Measurements from ENCODE around the gene SOWAHD. TPM values are rescaled to one million over a fixed set of nuclear protein-coding genes. Genes with fewer than 3 reads are reported as not detected.
"Not testable (repeated sequence)": the region's sequence is repeated elsewhere in the genome, so short reads cannot be mapped to it uniquely, and the experiment has no call there.

The SOWAHD gene
- total and polyA plus RNA-seq, 7 experiments from 2014 or later: 0.50 to 3.1 (median 2.5) TPM

- Histone ChIP-seq H3K27ac (ENCODE audit: low read depth, low read length) (no peak overlapping the region), H3K27me3 (ENCODE audit: control insufficient read depth in 2 of 2, insufficient read depth in 2 of 2, low read length in 2 of 2) (no peaks in the 10 kb centered on the region), H3K4me3 (ENCODE audit: low read length) (no peak overlapping the region), H3K9me3 (ENCODE audit: control insufficient read depth in 2 of 3, low read length in 3 of 3) (no peaks in the 10 kb centered on the region), H3K36me3 (ENCODE audit: control insufficient read depth in 2 of 3, insufficient read depth in 3 of 3, low read length in 3 of 3) (no peaks in the 10 kb centered on the region), H3K4me1 (ENCODE audit: control insufficient read depth in 2 of 2, insufficient read depth in 2 of 2, low read length in 2 of 2) (no peaks in the 10 kb centered on the region)
- no peaks in the 10 kb centered on the region for H3K4me1 Mint-ChIP-seq
- CTCF ChIA-PET: interaction anchor here (0.6 to 1.0 kb wide), 2 partner anchors 8 to 36 kb away, joined by 4 to 6 read pairs; no protein-coding TSS in a partner anchor
- H3K4me3 Mint-ChIP-seq: no peak overlapping the region
- ATAC-seq (no peak), DNase-seq (no peak)
- H3K9me3 Mint-ChIP-seq: no peaks in the 10 kb centered on the region
- intact Hi-C loops (cut with micrococcal nuclease): no loop called here
- POLR2A ChIA-PET: no interaction called here
- no peak overlapping the region for H3K27ac Mint-ChIP-seq
- H3K36me3 Mint-ChIP-seq: no peaks in the 10 kb centered on the region
- peaks cover 0 to 3% (median 0%) of the 10 kb centered on the region in 5 donors for H3K27me3 Mint-ChIP-seq
Observed at GRCh38 chrX:119745283-119745848, 13.0 kb upstream of the SOWAHD start.

GRCh38 chrX:119750131-119750530 lies 8.3 kb upstream of the SOWAHD start:
- H3K36me3 ChIP-seq (ENCODE audit: control insufficient read depth in 2 of 3, insufficient read depth in 3 of 3, low read length in 3 of 3); H3K9me3 Mint-ChIP-seq; H3K36me3 Mint-ChIP-seq; H3K27ac Mint-ChIP-seq; H3K9me3 ChIP-seq (ENCODE audit: control insufficient read depth in 2 of 3, low read length in 3 of 3); H3K27ac ChIP-seq (ENCODE audit: low read depth, low read length); ATAC-seq; H3K27me3 ChIP-seq (ENCODE audit: control insufficient read depth in 2 of 2, insufficient read depth in 2 of 2, low read length in 2 of 2); H3K27me3 Mint-ChIP-seq; DNase-seq; intact Hi-C loops (cut with micrococcal nuclease); H3K4me3 ChIP-seq (ENCODE audit: low read length): not testable (repeated sequence)
- ChIA-PET POLR2A (interaction anchor here (1.0 to 1.5 kb wide), 2 partner anchors 8 to 25 kb away, joined by 3 to 4 read pairs; partner anchors contain the start of gene SOWAHD), CTCF (interaction anchor here (1.0 to 1.2 kb wide), 2 partner anchors 8 to 21 kb away, joined by 4 to 6 read pairs; no protein-coding TSS in a partner anchor)
- peaks cover 10 to 13% of the 10 kb centered on the region in 2 donors for H3K4me1 ChIP-seq (ENCODE audit: control insufficient read depth in 2 of 2, insufficient read depth in 2 of 2, low read length in 2 of 2)
- Mint-ChIP-seq H3K4me1 (peaks cover 0 to 21% (median 14%) of the 10 kb centered on the region in 7 donors), H3K4me3 (peak overlapping the region in 1 of 10 donors; percentile 59)

GRCh38 chrX:119750751-119751150 lies 7.6 kb upstream of the SOWAHD start:
- H3K4me3 Mint-ChIP-seq; intact Hi-C loops (cut with micrococcal nuclease): not testable (repeated sequence)
- POLR2A ChIA-PET: interaction anchor here (1.5 kb wide), 1 partner anchor 8 kb away, joined by 4 read pairs; the partner anchor contains the start of gene SOWAHD

GRCh38 chrX:119753001-119753400 lies 5.4 kb upstream of the SOWAHD start:
- POLR2A ChIA-PET: interaction anchor here (1.0 to 1.3 kb wide), 2 partner anchors 15 to 147 kb away, joined by 3 to 5 read pairs; partner anchors contain the start of gene NKRF
- peak overlapping the region; percentile 58 for H3K27ac ChIP-seq (ENCODE audit: low read depth, low read length)

More at GRCh38 chrX:119750751-119751150, 7.6 kb upstream of the SOWAHD start:
- peaks cover 16 to 19% of the 10 kb centered on the region in 2 donors for H3K4me1 ChIP-seq (ENCODE audit: control insufficient read depth in 2 of 2, insufficient read depth in 2 of 2, low read length in 2 of 2)
- H3K9me3 ChIP-seq (ENCODE audit: control insufficient read depth in 2 of 3, low read length in 3 of 3); H3K27me3 ChIP-seq (ENCODE audit: control insufficient read depth in 2 of 2, insufficient read depth in 2 of 2, low read length in 2 of 2); ATAC-seq; H3K36me3 Mint-ChIP-seq; H3K36me3 ChIP-seq (ENCODE audit: control insufficient read depth in 2 of 3, insufficient read depth in 3 of 3, low read length in 3 of 3); H3K27me3 Mint-ChIP-seq; H3K4me3 ChIP-seq (ENCODE audit: low read length); CTCF ChIA-PET; H3K27ac ChIP-seq (ENCODE audit: low read depth, low read length); DNase-seq; H3K9me3 Mint-ChIP-seq: not testable (repeated sequence)
- peaks cover 3 to 27% (median 19%) of the 10 kb centered on the region in 7 donors for H3K4me1 Mint-ChIP-seq
- peak overlapping the region in 1 of 9 donors; percentile 38 for H3K27ac Mint-ChIP-seq

GRCh38 chrX:119753639-119754257 lies 4.6 kb upstream of the SOWAHD start:
- Histone ChIP-seq H3K4me3 (ENCODE audit: low read length) (no peak overlapping the region), H3K27ac (ENCODE audit: low read depth, low read length) (peak overlapping the region; percentile 76), H3K4me1 (ENCODE audit: control insufficient read depth in 2 of 2, insufficient read depth in 2 of 2, low read length in 2 of 2) (peaks cover 38 to 39% of the 10 kb centered on the region in 2 donors), H3K9me3 (ENCODE audit: control insufficient read depth in 2 of 3, low read length in 3 of 3) (no peaks in the 10 kb centered on the region), H3K36me3 (ENCODE audit: control insufficient read depth in 2 of 3, insufficient read depth in 3 of 3, low read length in 3 of 3) (peaks cover 0 to 5% (median 0%) of the 10 kb centered on the region in 3 experiments), H3K27me3 (ENCODE audit: control insufficient read depth in 2 of 2, insufficient read depth in 2 of 2, low read length in 2 of 2) (no peaks in the 10 kb centered on the region)
- DNase-seq (peak in 7 of 9 donors; percentile 77 to 89 (median 80)), ATAC-seq (peak; percentile 83)
- ChIA-PET POLR2A (interaction anchor here (1.0 to 1.3 kb wide), 4 partner anchors 16 to 179 kb away, joined by 3 to 5 read pairs (median 4); partner anchors contain the start of gene NKRF), CTCF (interaction anchor here (0.7 to 1.3 kb wide), 5 partner anchors 9 to 351 kb away, joined by 3 to 7 read pairs (median 5); no protein-coding TSS in a partner anchor)
- H3K27me3 Mint-ChIP-seq: no peaks in the 10 kb centered on the region
- peaks cover 21 to 50% (median 40%) of the 10 kb centered on the region in 7 donors for H3K4me1 Mint-ChIP-seq
- peak overlapping the region; percentile 90 to 99 (median 96) for H3K27ac Mint-ChIP-seq
- intact Hi-C loops (cut with micrococcal nuclease): loop anchor here (1.0 to 2.0 kb wide), 7 partner anchors 23 to 265 kb away; partner anchors contain the start of genes NKRF (in 1 of the 2), RPL39 (in 1 of the 2) and SEPTIN6 (in 1 of the 2)
- H3K9me3 Mint-ChIP-seq: no peaks in the 10 kb centered on the region
- peaks cover 0 to 3% (median 0%) of the 10 kb centered on the region in 5 donors for H3K36me3 Mint-ChIP-seq
- H3K4me3 Mint-ChIP-seq: peak overlapping the region; percentile 40 to 81 (median 70)

More at GRCh38 chrX:119753001-119753400, 5.4 kb upstream of the SOWAHD start:
- Histone ChIP-seq H3K36me3 (ENCODE audit: control insufficient read depth in 2 of 3, insufficient read depth in 3 of 3, low read length in 3 of 3) (no peaks in the 10 kb centered on the region), H3K27me3 (ENCODE audit: control insufficient read depth in 2 of 2, insufficient read depth in 2 of 2, low read length in 2 of 2) (no peaks in the 10 kb centered on the region), H3K4me3 (ENCODE audit: low read length) (no peak overlapping the region), H3K4me1 (ENCODE audit: control insufficient read depth in 2 of 2, insufficient read depth in 2 of 2, low read length in 2 of 2) (peaks cover 38 to 39% of the 10 kb centered on the region in 2 donors), H3K9me3 (ENCODE audit: control insufficient read depth in 2 of 3, low read length in 3 of 3) (no peaks in the 10 kb centered on the region)
- Mint-ChIP-seq H3K36me3 (peaks cover 0 to 3% (median 0%) of the 10 kb centered on the region in 5 donors), H3K27ac (peak overlapping the region; percentile 90 to 99 (median 96)), H3K4me1 (peaks cover 21 to 50% (median 40%) of the 10 kb centered on the region in 7 donors), H3K27me3 (no peaks in the 10 kb centered on the region), H3K9me3 (no peaks in the 10 kb centered on the region), H3K4me3 (no peak overlapping the region)
- intact Hi-C loops (cut with micrococcal nuclease): loop anchor here (1.0 to 2.0 kb wide), 7 partner anchors 23 to 265 kb away; partner anchors contain the start of genes NKRF (in 1 of the 2), RPL39 (in 1 of the 2) and SEPTIN6 (in 1 of the 2)
- no peak for ATAC-seq
- DNase-seq: no peak
- CTCF ChIA-PET: interaction anchor here (0.8 kb wide), 1 partner anchor 8 kb away, joined by 6 read pairs; no protein-coding TSS in a partner anchor

GRCh38 chrX:119755981-119756533 lies 2.3 kb upstream of the SOWAHD start:
- Histone ChIP-seq H3K4me3 (ENCODE audit: low read length) (peak overlapping the region; percentile 26), H3K4me1 (ENCODE audit: control insufficient read depth in 2 of 2, insufficient read depth in 2 of 2, low read length in 2 of 2) (peaks cover 38 to 44% of the 10 kb centered on the region in 2 donors), H3K36me3 (ENCODE audit: control insufficient read depth in 2 of 3, insufficient read depth in 3 of 3, low read length in 3 of 3) (peaks cover 0 to 5% (median 0%) of the 10 kb centered on the region in 3 experiments), H3K27me3 (ENCODE audit: control insufficient read depth in 2 of 2, insufficient read depth in 2 of 2, low read length in 2 of 2) (no peaks in the 10 kb centered on the region), H3K9me3 (ENCODE audit: control insufficient read depth in 2 of 3, low read length in 3 of 3) (no peaks in the 10 kb centered on the region), H3K27ac (ENCODE audit: low read depth, low read length) (peak overlapping the region; percentile 76)
- ChIA-PET POLR2A (interaction anchor here (0.7 to 5.9 kb wide), 12 partner anchors 8 to 288 kb away, joined by 3 to 44 read pairs (median 4); partner anchors contain the start of genes NDUFA1, NKRF, RNF113A and RPL39), CTCF (interaction anchor here (1.4 kb wide), 1 partner anchor 65 kb away, joined by 4 read pairs; no protein-coding TSS in a partner anchor)
- peak; percentile 71 for ATAC-seq
- intact Hi-C loops (cut with micrococcal nuclease): loop anchor here (1.0 to 5.0 kb wide), 7 partner anchors 63 to 1259 kb away; partner anchors contain the start of genes UBE2A (in 2 of the 2), DOCK11 (in 1 of the 2), NDUFA1 (in 1 of the 2) and NKRF (in 1 of the 2)
- Mint-ChIP-seq H3K4me1 (peaks cover 21 to 56% (median 45%) of the 10 kb centered on the region in 7 donors), H3K4me3 (peak overlapping the region; percentile 69 to 88 (median 77)), H3K36me3 (peaks cover 0 to 3% (median 0%) of the 10 kb centered on the region in 5 donors), H3K27ac (peak overlapping the region; percentile 86 to 99 (median 96)), H3K9me3 (no peaks in the 10 kb centered on the region), H3K27me3 (no peaks in the 10 kb centered on the region)
- peak in 8 of 9 donors; percentile 56 to 80 (median 68) for DNase-seq

Data from naive thymus-derived CD4-positive, alpha-beta T cell (primary cell).